Pons (tissue), 1 donor: ENCODE results near the gene TTYH1.
"Not testable (repeated sequence)": the region's sequence is repeated elsewhere in the genome, so short reads cannot be mapped to it uniquely, and the experiment has no call there.

Source experiments
- DNase-seq: peaks from one replicate; pipeline ENCODE4 v3.0.0-alpha.2; 2016; ENCODE audit warnings: low spot score

The TTYH1 gene

GRCh38 chr19:54459282-54460229 lies 44.3 kb downstream of the TTYH1 start:
- DNase-seq, result no peak

GRCh38 chr19:54460230-54461005 lies 45.2 kb downstream of the TTYH1 start:
- no peak for DNase-seq

GRCh38 chr19:54461210-54461609 lies 45.9 kb downstream of the TTYH1 start:
- no peak for DNase-seq

GRCh38 chr19:54461613-54462012 lies 46.3 kb downstream of the TTYH1 start:
- DNase-seq, result no peak

- DNase-seq, result no peak
Measured at GRCh38 chr19:54462047-54462654, 46.9 kb downstream of the TTYH1 start.

- no peak for DNase-seq
Measured at GRCh38 chr19:54462655-54463530, 47.6 kb downstream of the TTYH1 start.

- DNase-seq, result peak; percentile 99
Measured at GRCh38 chr19:54463531-54464043, 48.3 kb downstream of the TTYH1 start, which contains the start of gene LENG9. Gene LENG9, minus strand, starts transcription at chr19:54463778. Its CDS starts 252 bp downstream, at chr19:54463526.

- peak; percentile 89 for DNase-seq
Measured at GRCh38 chr19:54464044-54464629, 48.9 kb downstream of the TTYH1 start.

GRCh38 chr19:54464630-54465425 lies 49.6 kb downstream of the TTYH1 start:
- DNase-seq, result peak; percentile 82

- DNase-seq, result no peak
Measured at GRCh38 chr19:54465426-54466109, 50.3 kb downstream of the TTYH1 start.

- not testable (repeated sequence) for DNase-seq
Measured at GRCh38 chr19:54466110-54466480, 50.8 kb downstream of the TTYH1 start.

GRCh38 chr19:54469496-54469934 lies 54.3 kb downstream of the TTYH1 start:
- DNase-seq, result no peak

- no peak for DNase-seq
Measured at GRCh38 chr19:54470276-54470887, 55.1 kb downstream of the TTYH1 start.

- DNase-seq, result peak; percentile 75
Measured at GRCh38 chr19:54470991-54471782, 55.9 kb downstream of the TTYH1 start.

- no peak for DNase-seq
Measured at GRCh38 chr19:54473071-54473891, 58.0 kb downstream of the TTYH1 start, which contains the start of gene CDC42EP5. Gene CDC42EP5, minus strand, starts transcription at chr19:54473296. Its CDS starts 7,749 bp downstream, at chr19:54465547.

GRCh38 chr19:54473892-54474372 lies 58.7 kb downstream of the TTYH1 start:
- DNase-seq, result no peak

- no peak for DNase-seq
Measured at GRCh38 chr19:54475706-54476105, 60.4 kb downstream of the TTYH1 start.
